Measurements from ENCODE around the gene CCR5AS. TPM values are rescaled to one million over a fixed set of nuclear protein-coding genes. Genes with fewer than 3 reads are reported as not detected.

CCR5AS gene

GRCh38 chr3:46321461-46322104, 85.3 kb downstream of the CCR5AS start:
- H3K27ac Mint-ChIP-seq (ENCODE audit: unreplicated experiment): no peak overlapping the region
- peaks cover 9% of the 10 kb centered on the region for H3K27me3 Mint-ChIP-seq (ENCODE audit: unreplicated experiment)
- no peak for TF ChIP-seq CTCF (IDR thresholded peaks at IDR 0.05)
- no peak for DNase-seq (ENCODE audit: extremely low spot score, unreplicated experiment)
- no peaks in the 10 kb centered on the region for H3K36me3 Mint-ChIP-seq (ENCODE audit: unreplicated experiment)
- H3K4me3 Mint-ChIP-seq (ENCODE audit: unreplicated experiment): no peak overlapping the region
- H3K4me1 Mint-ChIP-seq (ENCODE audit: unreplicated experiment): no peaks in the 10 kb centered on the region
- no peaks in the 10 kb centered on the region for H3K9me3 Mint-ChIP-seq (ENCODE audit: unreplicated experiment)

GRCh38 chr3:46318207-46318927, 88.5 kb downstream of the CCR5AS start:
- H3K27me3 Mint-ChIP-seq (ENCODE audit: unreplicated experiment): peaks cover 11% of the 10 kb centered on the region
- no peak overlapping the region for H3K27ac Mint-ChIP-seq (ENCODE audit: unreplicated experiment)
- DNase-seq (ENCODE audit: extremely low spot score, unreplicated experiment): no peak
- H3K36me3 Mint-ChIP-seq (ENCODE audit: unreplicated experiment): no peaks in the 10 kb centered on the region
- H3K4me1 Mint-ChIP-seq (ENCODE audit: unreplicated experiment): no peaks in the 10 kb centered on the region
- no peak for TF ChIP-seq CTCF (IDR thresholded peaks at IDR 0.05)
- no peak overlapping the region for H3K4me3 Mint-ChIP-seq (ENCODE audit: unreplicated experiment)
- no peaks in the 10 kb centered on the region for H3K9me3 Mint-ChIP-seq (ENCODE audit: unreplicated experiment)

GRCh38 chr3:46316206-46316605, 90.7 kb downstream of the CCR5AS start:
- no peak for TF ChIP-seq CTCF (IDR thresholded peaks at IDR 0.05)
- Mint-ChIP-seq H3K27ac (ENCODE audit: unreplicated experiment) (no peak overlapping the region), H3K9me3 (ENCODE audit: unreplicated experiment) (no peaks in the 10 kb centered on the region), H3K4me1 (ENCODE audit: unreplicated experiment) (no peaks in the 10 kb centered on the region), H3K27me3 (ENCODE audit: unreplicated experiment) (peaks cover 6% of the 10 kb centered on the region), H3K4me3 (ENCODE audit: unreplicated experiment) (no peak overlapping the region), H3K36me3 (ENCODE audit: unreplicated experiment) (no peaks in the 10 kb centered on the region)
- DNase-seq (ENCODE audit: extremely low spot score, unreplicated experiment): no peak

- no peak for TF ChIP-seq CTCF (IDR thresholded peaks at IDR 0.05)
- H3K36me3 Mint-ChIP-seq (ENCODE audit: unreplicated experiment): no peaks in the 10 kb centered on the region
- no peaks in the 10 kb centered on the region for H3K9me3 Mint-ChIP-seq (ENCODE audit: unreplicated experiment)
- DNase-seq (ENCODE audit: extremely low spot score, unreplicated experiment): no peak
- H3K27me3 Mint-ChIP-seq (ENCODE audit: unreplicated experiment): peaks cover 9% of the 10 kb centered on the region
- H3K27ac Mint-ChIP-seq (ENCODE audit: unreplicated experiment): no peak overlapping the region
- no peaks in the 10 kb centered on the region for H3K4me1 Mint-ChIP-seq (ENCODE audit: unreplicated experiment)
- no peak overlapping the region for H3K4me3 Mint-ChIP-seq (ENCODE audit: unreplicated experiment)
Observed at GRCh38 chr3:46314517-46314916, 92.3 kb downstream of the CCR5AS start.

Other genes with a start within 250 kb of the CCR5AS start
- not detected in 2 replicates for gene CCR1, start 198.8 kb downstream of the CCR5AS start, total RNA-seq
- not detected in 2 replicates for gene CCR3, start 164.6 kb downstream of the CCR5AS start, total RNA-seq
- gene CCR2, start 53.0 kb downstream of the CCR5AS start, total RNA-seq: not detected in 2 replicates
- gene CCR5, start 36.1 kb downstream of the CCR5AS start, total RNA-seq: not detected in 2 replicates
- not detected in 2 replicates for gene CCRL2, start 193 bp upstream of the CCR5AS start, total RNA-seq
- gene LTF, start 57.8 kb upstream of the CCR5AS start, total RNA-seq: not detected in 2 replicates
- gene RTP3, start 90.9 kb upstream of the CCR5AS start, total RNA-seq: not detected in 2 replicates
- 1.2 and 1.5 TPM in 2 replicates for gene LRRC2, start 159.2 kb upstream of the CCR5AS start, total RNA-seq
- gene FAM240A, start 205.5 kb upstream of the CCR5AS start, total RNA-seq: not detected in 2 replicates

Measured in osteocyte (in vitro differentiated cells).